Esophagus squamous epithelium (tissue), 4 donors: Measurements from ENCODE around the gene LONRF3.

Experiments used
- POLR2A ChIP-seq, 4 donors: fragments of 450-650 bp; IDR thresholded peaks; one replicate each; pipeline ENCODE4 v1.6.1; 2017; ENCODE audit warnings: antibody characterized with exemption in 4 of 4, mild to moderate bottlenecking in 4 of 4, moderate library complexity in 3 of 4
- TF ChIP-seq, protein P1 (sequence below), 6 experiments: fragments of 450-650 bp in 4 of 6; fragments of 200-600 bp in 2 of 6; sonication (generic) in 2 of 6; IDR thresholded peaks; one replicate each; pipeline ENCODE4 v1.5.1; 2016 to 2019; ENCODE audit warnings: antibody characterized with exemption in 6 of 6, mild to moderate bottlenecking in 4 of 6, moderate library complexity in 4 of 6

GRCh38 chrX:118971552-118971951 is 2.9 kb upstream of the LONRF3 start:
- TF ChIP-seq, protein P1, sequence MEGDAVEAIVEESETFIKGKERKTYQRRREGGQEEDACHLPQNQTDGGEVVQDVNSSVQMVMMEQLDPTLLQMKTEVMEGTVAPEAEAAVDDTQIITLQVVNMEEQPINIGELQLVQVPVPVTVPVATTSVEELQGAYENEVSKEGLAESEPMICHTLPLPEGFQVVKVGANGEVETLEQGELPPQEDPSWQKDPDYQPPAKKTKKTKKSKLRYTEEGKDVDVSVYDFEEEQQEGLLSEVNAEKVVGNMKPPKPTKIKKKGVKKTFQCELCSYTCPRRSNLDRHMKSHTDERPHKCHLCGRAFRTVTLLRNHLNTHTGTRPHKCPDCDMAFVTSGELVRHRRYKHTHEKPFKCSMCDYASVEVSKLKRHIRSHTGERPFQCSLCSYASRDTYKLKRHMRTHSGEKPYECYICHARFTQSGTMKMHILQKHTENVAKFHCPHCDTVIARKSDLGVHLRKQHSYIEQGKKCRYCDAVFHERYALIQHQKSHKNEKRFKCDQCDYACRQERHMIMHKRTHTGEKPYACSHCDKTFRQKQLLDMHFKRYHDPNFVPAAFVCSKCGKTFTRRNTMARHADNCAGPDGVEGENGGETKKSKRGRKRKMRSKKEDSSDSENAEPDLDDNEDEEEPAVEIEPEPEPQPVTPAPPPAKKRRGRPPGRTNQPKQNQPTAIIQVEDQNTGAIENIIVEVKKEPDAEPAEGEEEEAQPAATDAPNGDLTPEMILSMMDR (IDR thresholded peaks at IDR 0.05) = no peak
- no peak for TF ChIP-seq POLR2A (IDR thresholded peaks at IDR 0.05)
